NCI-H1048 (cell line): ENCODE results near the gene AKT2.

Experiments
- DNase-seq: peaks from one replicate; lab custom pipeline; 2025; lab: John Stamatoyannopoulos, UW

Gene AKT2

GRCh38 chr19:40273469-40274360 lies 11.4 kb downstream of the AKT2 start:
- DNase-seq = no peak

- DNase-seq = no peak
These were observed 12.9 kb downstream of the AKT2 start for GRCh38 chr19:40272261-40272660.

GRCh38 chr19:40271706-40272105 lies 13.4 kb downstream of the AKT2 start:
- DNase-seq = no peak

DNA sequence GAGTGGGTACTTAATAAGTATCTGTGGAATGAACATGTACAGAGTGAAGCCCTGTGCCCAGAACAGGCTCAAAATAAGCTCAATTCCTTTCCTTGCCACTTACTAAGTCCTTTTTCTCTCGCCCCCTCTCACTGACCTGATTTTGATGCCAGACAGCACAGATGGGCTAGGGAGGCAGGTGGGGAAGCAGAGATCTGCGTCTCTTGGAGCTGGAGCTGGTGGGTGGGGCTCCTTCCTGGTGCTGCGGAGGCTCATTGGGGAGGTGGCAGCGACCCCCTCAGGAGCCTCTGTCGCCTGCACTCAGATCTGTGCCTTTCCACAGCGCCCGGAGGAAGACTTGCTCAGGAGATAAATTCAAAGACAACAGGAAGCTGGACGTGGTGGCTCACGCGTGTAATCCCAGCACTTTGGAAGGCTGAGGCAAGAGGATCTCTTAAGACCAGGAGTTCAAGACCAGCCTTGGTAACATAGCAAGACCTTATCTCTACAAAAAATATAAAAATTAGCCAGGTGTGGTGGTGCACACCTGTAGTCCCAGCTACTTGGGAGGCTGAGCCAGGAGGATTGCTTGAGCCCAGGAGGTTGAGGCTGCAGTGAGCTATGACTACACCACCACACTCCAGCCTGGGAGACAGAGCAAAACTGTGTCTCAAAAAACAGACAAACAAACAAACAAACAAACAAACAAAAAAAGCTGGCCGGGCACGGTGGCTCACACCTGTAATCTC lies 14.6 kb downstream of the AKT2 start:
- no peak for DNase-seq

- DNase-seq = no peak
These were observed 15.8 kb downstream of the AKT2 start for GRCh38 chr19:40269216-40269940.

GRCh38 chr19:40267601-40267997 lies 17.5 kb downstream of the AKT2 start:
- DNase-seq = no peak

GRCh38 chr19:40266912-40267600 lies 18.1 kb downstream of the AKT2 start:
- DNase-seq = no peak

GRCh38 chr19:40266119-40266518 lies 19.0 kb downstream of the AKT2 start:
- DNase-seq = no peak

- DNase-seq = no peak
These were observed 19.4 kb downstream of the AKT2 start for GRCh38 chr19:40265763-40266099.

DNA sequence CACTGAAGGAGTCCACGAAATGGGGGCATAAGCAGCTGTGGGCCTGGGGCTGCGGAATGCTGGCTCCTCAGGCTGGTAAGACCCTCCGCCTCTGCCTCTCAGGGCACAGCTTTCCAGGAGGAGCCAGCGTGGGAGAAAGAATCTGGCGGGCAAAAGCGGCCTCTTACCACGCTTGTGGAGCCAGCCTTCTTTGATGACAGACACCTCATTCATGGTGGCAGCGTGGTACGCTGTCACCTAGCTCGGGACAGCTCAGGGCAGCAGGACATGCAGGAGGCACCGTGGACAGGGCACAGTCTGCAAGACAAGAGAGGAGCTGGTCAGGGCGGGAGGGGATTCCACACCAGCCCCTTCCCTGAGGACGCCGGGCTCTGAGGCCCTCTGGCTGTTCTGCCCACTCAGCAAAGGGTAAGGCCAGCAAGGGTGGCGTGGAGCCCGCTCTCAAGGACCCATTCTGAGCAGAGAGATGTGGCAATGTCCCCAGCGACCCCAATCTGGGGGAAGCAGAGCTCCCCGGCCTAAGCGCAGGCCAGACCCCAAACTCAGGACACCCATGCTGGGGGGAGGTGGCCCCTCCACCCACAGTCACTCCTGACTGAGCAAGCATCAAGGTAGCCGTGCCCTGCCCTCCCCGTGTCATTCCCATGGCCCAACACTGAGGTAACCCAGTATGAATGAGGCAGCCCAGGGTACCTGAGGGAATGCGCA lies 19.9 kb downstream of the AKT2 start:
- DNase-seq = no peak

DNA sequence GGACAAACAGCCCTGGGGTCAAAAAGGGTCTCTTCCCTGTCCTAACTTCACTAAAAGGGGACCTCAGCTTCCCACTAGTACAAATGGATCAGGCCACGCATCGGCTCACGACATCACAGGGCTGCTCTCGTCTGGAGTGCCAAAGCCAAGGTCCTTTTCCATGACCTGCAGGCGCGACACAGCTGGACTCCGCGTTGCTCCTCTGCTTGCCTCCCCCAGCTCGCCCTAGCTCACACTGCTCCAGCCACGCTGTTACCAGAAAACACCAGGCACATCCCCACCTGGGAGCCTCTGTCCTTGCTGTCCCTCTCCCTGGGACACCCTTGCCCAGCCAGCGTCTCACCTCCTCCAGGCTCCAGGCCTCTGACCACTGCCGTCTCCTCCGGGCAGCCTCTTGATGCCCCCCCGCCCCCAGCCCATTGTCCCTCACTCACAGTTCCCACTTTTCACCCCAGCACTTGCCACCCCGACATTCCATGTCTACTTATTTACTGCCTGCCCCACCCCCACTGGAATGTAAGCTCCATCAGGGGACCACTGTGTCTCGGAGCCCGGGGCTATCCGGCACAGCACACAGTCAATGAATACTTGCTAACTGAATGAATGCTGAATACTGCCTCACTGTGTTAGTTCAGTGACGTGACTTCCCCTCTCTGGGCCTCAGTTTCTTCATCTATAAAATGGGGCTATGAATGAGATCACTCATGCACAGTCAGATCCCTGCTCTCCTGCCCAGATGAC lies 20.7 kb downstream of the AKT2 start:
- DNase-seq = no peak

GRCh38 chr19:40263440-40264313 lies 21.5 kb downstream of the AKT2 start:
- no peak for DNase-seq

- DNase-seq = no peak
These were observed 22.7 kb downstream of the AKT2 start for GRCh38 chr19:40262422-40262821.

DNA sequence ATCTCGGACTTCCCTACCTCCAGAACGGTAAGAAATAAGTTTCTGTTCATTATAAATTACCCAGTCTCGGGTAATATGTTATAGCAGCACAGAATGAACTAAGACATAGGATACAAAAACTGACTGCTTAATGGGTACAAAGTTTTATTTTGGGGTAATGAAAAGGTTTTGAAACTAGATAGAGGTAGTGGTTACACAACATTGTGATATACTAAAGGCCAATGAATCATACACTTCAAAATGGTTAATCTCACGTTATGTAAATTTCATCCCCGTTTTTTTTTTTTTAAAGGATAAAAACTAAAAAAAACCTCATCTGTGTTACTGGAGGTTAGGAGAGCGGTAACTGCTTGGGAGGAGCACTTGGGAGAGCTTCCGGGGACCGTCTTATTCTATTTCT lies 23.5 kb downstream of the AKT2 start:
- no peak for DNase-seq

DNA sequence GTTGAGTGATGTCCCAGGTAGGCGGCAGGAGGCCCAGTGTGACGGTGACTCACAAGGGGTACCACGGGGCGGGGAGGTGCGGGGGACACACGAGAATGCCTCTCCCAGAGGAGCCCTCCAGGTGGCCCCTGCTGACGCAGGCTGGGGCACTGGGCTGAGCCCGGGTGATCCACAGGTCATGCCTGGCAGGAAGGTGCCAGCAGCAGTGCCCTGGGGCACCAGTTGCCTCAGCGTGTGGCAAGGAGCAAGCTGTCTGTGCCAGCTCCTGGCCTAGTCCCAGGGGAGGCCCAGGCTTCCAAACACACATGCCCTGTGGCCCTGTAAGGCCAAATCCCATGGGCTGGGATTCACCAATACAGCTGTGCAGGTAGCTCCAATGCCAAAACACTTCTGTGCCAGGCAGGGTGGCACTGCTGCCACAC lies 28.0 kb downstream of the AKT2 start:
- DNase-seq = no peak

DNA sequence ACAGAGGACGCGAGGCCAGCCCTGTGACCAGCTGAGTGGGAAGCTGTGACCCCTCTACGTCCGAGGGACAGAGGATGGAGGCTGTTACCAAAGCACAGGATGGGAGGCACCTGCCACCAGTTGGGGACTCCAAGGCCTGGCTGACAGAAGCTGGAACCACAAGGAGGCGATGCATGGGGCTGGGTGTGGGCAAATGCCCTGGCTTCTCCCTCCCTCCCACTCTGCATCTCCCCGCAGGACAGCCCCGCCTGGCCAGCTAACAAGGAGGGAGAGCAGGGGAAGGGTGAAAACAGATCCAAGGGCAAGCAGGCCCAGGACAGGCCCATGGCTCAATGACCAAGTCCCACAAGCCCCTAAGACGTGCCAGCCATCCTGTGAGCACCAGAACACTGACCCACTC lies 28.6 kb downstream of the AKT2 start:
- DNase-seq = no peak

DNA sequence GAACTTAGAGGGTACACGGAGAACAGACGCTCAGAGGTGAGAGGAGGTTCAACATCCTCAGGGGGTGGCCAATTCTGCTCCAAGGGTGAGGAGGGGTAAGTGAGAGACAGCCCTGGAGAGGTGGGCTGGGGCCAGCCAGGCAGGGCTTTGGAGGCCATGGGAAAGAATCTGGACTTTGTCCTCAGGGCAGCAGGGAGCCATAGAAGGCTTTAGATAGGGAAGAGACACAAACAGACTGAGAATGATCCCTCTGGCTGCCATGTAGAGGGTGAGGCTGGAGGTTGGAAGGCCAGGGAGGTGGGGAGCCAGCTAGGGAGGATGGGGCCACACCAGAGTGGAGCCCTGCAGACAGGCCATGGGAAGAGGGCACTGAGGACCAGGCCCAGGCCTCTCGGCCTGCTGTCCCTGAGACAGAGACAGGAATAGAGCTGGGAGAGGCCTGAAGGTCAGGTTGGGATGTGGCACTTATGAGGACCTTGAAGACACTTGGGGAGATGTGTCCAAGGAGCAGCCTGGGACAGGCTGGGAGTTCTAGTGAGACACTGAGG lies 29.5 kb downstream of the AKT2 start:
- no peak for DNase-seq

GRCh38 chr19:40254714-40255418 lies 30.3 kb downstream of the AKT2 start:
- DNase-seq = no peak

GRCh38 chr19:40253611-40254092 lies 31.5 kb downstream of the AKT2 start:
- no peak for DNase-seq
